Ecto neural progenitor cell (in vitro differentiated cells): ENCODE results near the gene RBP3.
"Not testable (repeated sequence)": the region's sequence is repeated elsewhere in the genome, so short reads cannot be mapped to it uniquely, and the experiment has no call there.

Source experiments
- DNase-seq: peaks from one replicate; pipeline ENCODE4 v3.0.0-alpha.2; 2018; ENCODE audit warnings: low spot score

RBP3 gene

DNA sequence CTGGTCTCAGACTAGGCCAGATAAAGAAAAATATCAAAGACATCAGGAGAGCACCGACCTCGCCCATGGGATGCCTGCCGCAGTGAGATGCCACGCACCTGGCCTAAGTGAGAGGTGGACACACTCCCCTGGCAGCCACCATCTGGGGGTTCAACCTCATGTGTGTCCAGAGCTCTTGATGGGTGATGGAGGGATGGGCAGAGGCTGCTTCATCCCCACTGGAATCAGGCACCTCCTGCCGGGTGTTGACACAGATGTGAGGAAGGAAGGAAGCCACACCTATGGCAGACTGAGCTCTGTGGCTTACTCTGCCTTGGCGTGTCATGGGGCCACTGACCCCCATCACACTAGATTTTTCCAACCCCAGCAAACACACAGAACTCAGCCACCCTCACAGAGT lies 24.6 kb downstream of the RBP3 start:
- DNase-seq = peak; percentile 39

DNA sequence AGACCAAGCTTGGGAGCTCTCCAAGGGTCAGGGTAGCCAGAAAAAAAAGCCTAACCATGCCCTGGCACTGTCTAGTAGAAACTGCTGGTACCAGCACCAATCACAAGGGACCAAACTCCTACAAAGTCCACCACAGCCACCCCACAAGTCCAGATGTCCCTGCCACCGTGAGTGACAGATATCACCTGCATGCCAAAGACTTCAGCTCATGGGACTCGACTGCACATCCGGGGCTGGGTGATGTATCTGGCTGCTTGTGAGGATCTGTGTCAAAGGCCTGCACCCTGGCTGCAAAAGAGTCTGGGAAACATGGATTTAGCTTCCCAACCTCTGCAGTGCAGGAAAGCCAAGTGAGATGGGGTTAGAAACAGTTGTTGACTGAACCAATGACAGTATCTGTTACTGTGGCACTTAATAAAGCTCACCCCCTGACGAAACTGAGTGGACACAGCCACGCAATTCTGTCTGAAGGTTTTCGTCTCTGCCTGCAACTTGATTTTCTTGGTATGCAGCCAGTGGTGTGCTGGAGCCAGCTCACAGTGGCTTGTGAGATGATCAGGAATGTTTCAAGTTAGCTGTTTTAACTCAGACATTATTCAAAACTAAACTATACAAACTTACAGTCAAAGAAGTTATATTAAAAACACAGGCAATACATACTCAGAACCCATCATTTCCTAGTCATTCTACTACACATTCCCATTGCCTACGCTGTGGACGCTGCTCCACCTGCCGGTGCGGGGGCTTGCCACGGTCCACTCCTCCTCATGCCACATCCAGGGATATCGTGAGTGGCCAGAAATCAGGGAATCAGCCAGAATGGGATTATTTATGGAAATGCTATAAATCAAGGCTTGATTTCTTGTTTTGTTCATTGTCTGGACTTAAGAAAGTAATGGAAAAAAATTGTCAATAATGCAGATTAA lies 26.7 kb downstream of the RBP3 start:
- DNase-seq = no peak

DNA sequence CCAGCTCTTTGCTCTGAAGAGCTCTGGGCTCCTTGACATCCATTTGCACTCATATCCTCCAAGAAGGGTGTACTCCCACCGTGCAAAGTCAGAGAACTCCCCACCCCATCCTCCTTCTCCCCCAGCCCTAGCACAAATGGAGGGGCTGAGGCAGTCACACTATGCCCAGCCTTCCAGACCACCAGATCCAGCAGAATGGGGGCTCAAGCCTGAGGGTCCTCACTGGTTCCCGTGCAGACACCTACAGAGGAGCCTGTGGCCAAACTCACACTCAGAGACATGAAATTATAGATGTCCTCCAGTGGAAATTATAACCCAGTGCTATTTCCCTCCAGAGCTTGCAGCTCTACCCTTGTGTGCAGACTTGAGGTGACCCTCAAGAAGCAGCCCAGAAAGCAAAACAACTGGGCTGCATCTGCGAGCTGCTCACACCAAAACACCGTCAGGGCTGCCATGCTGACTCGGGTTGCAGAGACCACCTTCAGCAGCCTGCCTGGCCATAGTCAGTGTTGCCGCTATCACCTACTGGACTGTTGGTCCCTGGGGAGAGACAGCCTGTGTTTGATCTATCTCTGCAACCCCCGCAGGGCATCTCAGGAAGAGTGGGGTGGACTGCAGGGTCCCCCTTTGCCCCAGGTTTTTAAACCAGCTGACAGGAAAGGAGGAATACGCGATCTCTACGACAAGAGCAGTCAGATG lies 28.5 kb downstream of the RBP3 start:
- peak; percentile 29 for DNase-seq

DNA sequence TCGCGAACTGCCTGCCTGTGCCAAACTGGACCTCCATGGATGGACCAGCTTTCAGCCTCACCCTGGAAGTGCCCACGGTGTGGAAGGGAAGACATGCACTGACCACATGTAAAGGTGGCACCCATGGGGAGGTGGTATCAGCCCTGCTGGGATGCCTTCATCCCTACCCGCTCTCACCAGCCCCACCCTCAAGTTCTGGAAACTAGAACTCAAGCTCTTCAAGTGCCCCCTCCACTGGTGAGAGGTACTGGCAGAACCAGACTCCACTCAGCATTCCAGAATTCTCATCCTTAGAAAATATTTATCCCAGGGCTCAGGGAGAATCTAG lies 30.0 kb downstream of the RBP3 start:
- no peak for DNase-seq

DNA sequence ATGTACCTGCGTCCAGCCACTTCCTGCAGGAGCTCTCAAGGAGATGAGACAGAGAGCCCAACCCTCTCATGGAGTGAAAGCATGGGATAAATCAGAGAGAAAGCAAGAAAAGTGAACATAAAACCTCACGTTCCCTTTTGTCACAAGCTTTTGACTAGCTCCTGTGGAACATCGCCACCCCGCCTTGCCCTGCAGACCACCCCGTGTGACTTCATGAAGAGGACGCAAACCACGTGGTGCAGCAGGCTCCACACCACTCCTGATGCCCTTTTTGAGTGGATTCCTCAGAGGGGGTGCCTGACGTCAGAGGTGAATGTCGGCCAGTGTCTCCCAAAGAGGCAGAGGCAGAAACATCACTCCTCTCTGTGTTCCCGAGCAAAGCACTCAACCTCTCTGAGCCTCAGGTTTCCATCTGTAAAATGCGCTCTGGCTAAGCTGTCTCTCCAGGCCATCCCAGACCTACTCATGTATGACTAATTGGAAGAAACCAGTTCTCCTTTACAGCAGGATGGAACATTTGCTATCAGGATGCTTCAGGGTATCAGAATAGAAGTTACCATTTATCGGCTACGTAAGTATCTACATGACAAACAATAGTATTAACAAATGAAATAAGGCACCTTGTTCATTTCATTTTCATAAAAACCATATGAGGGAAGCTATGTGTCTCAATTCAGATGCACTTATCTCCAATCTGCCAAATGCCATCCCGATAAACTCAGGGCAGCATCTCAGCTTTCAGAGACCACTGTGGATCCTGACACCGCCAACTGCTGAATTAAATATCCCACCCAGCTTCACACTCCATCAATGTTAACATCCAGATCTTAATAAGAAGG lies 30.7 kb downstream of the RBP3 start:
- no peak for DNase-seq

DNA sequence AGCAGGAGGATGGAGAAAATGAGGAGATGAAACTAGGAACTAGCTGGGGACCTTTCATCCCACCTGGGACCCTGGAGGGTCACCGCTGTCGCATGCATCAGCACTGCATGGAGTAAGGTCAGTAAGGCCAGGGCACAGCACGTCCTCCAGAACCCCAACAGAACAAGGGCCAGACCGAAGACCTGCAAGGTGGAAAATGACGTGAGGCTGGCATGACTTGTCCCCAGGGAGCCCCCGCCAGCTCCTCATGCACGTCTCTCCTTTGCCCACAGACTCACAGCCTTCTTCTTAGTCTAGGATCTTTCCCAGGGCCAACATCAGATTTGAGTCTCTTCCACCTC lies 31.3 kb downstream of the RBP3 start:
- DNase-seq = no peak

DNA sequence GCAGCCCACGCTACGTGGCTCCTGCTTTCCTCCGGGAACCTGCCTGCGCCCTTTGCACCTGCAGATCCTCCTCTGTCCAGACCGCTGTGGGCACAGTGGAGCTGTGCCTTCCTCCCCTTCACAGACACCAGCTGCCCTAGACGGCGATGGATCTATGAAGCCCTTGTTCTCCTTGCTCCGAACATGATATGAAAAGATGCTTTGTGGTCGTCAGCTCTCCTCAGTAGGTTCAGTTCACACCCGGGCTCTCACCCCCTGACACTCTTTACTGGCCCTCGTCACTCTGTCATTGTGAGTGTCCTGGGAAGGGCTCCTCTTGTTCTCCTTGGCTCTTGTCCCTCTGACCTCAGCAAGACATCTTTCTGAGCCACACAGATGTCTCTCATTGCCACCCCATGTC lies 31.7 kb downstream of the RBP3 start:
- DNase-seq = peak; percentile 26

DNA sequence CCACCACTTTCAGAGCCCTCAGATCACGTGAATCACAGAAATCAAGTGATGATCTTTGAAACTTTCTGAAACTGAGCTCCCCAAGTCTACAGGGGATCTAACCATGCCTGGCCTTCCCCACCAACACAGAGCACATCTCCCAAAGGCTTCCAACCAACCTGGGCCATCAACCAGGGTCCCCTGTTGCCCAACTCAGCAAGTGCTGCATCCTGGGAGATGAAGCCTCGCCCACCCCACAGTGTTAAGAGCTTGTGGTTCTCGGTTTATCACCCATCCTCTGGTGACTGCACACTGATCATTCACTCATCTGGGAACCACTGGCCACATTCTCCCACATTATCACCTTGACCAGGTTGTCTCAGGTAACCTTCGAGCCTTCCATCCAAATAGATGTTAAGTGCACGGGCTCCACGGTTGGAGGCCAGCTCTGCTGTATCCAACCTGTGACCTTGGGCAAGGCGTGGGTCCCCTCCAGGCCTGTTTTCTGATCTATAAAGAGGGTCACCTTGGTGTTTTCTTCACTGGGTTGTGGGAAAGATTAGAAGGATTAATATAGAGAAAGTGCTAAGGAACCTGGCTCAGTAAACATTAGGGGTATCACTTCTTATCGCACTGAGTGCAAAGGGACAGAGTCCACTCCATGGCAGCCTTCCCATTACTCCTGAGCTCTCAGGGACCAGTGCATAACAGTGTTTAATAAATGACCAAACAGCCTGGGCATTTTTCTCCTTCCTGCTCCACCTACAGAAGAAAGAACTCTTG lies 32.4 kb downstream of the RBP3 start:
- no peak for DNase-seq

DNA sequence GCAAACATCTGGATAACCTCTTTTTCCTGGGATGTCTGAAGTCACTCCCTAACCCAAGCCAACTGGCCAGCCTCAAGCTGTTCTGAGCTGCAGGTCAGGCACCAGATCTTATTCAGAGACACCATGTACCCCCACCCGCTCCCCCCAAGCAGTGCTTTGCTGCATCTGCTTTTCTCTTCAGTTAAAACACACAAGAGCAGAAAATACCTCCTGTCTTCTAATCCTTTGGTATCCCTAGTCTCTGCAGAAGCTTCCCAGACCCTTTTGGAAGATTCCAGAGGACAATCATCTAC lies 32.9 kb downstream of the RBP3 start:
- no peak for DNase-seq

DNA sequence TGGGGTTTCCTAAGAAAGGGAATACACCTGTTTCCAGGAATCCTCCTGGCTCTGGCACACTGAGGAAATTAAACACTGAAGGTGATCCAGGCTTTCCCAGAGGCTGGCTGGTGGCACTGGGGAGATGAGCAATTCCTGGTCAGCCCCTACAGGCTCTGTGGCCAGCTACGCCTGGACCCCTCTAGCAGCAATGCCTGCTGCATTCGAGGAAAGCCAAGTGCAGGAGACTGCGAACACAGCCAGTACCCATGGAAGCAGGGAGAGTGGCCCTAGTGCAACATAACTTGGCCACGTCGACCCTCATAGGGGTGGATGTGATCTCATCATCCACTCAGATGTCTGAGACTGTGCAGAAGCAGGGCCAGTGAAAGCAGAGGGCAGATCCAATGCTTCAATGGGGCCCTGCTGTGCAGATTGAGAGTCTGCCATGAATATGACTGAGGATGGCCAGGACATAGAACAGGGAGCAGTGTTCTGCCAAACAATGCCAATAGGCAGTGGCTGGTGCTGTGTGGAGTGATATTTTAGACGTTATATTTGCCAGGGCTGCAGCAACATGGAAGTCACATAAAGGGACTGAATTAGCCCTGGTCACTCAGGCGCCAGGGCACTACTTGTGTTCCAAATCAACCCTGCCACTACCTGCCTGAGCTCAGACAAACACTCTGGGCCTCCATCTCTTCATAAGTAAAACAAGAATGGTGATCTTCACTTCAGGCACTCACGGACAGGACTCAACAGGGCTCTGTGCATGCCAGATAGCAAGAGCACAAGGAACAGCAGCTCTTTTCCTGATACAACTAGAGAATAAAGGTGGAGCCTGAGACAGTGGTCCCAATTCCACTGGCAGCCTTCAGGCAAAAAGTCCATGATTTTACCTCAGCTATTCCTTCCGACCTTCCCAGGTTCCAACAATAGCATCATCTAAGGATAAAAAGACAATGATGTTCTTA lies 33.5 kb downstream of the RBP3 start:
- peak; percentile 33 for DNase-seq

DNA sequence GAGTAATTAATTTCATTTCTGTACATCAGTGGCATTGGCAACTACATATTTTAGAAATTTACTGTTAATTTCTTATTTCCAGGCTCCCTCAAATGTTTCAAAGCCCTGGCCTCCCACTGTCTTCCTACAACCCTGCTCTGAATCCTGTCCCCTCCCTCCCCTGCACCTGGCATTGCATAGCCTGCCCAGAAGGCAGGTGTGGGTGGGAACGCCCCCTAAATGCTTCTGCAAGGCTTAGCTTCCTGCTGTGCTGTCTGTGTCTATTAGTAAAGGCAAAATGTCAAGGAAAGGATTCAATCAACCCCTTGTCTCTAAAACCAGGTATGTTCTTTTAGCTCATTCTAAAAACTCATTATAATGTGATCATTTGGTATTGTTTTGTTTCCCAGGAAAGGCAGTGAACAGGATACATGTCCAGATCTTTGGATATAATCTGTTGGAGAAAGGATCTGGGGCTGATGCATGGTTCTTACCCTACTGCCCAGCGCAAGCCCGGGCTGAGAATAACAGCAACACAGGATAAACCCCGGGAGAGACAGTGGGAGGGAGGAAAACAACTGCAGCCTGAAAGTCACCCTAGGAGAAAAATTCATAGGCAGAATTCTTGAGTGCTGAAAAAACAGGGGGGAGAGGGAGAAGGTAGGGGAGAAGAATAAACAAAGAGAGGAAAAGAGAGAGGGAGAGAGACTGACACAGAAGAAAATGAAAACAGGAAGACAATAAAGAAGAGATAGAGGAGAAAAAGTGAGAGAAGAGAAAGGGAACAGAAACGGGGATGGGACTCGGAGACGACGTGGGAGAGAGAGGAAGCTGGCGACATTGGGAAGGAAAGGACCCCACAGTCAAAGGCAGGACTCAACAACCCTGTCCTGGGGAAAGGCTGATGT lies 35.3 kb downstream of the RBP3 start:
- DNase-seq = no peak

DNA sequence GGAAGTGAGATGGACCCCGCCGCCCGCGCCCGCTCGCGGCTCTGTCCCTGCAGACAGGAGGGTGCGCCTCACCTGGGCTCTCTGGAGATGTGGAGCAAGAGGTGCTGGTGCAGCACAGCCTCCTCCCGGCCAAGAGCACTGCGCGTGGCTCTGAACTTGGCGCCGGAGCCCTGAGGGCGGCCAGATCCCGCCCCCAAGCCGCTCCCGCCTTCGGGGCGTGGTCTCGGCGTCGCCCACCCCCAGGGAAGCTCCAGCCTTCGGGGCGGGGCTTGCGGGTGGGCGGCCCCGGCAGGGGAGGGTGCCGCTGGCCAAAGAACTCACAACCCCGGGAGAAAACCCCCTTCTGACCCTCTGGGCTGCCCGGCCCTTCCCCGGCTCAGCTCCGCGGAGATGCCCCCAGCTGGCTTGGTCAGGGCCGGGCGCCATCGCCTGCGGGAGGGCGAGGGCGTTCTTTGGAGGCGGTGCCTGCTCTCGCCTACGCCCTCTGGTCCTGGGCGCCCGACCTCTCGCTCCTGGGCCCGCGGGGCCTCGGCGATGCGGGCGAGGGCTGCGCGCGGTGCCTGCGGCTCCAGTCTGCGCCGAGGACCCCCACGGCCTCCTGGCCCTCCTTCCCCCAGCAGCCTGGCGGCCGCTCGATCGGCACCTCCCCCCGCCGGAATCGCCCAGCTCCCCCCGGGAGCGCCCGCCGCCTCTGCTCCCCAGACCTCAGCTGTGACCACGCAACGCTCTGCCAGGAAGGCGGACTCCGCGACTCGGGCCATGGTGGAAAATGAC lies 36.2 kb downstream of the RBP3 start, which contains the start of gene ZNF488:
ZNF488 (minus strand) TSS at position 146 of the 774 bp plus-strand sequence. CDS start 15,464 bp downstream, outside the sequence.
- peak; percentile 83 for DNase-seq

DNA sequence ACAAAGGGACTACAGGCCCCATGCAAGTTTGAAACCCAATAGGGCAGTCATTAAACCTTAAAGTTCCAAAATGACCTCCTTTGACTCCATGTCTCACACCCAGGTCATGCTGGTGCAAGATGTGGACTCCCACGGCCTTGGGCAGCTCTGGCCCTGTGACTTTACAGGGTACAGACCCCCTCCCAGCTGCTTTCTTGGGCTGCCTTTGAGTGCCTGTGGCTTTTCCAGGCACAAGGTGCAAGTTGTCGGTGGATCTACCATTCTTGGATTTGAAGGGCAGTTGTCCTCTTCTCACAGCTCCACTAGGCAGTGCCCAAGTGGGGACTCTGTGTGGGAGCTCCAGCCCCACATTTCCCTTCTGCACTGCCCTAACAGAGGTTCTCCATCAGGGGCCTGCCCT lies 37.9 kb downstream of the RBP3 start:
- not testable (repeated sequence) for DNase-seq

DNA sequence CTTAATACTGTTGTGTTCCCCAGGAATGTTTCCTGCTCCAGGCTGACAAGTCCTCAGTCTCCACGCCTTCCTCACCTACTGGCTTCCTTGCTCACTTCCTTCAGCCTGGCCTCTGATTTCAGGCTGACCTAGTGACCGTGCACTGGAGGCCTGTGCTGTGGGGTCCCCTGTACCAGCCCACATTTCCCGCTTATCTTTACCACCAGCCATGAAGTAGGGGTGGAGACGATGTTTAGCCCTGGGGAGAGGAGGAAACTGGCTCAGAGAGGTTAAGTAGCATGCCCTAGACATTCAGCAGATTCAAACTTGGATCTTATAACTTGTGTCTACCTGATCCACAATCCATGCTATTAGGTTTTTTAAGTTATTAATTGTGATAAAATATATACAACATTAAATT lies 40.7 kb downstream of the RBP3 start:
- DNase-seq = no peak

DNA sequence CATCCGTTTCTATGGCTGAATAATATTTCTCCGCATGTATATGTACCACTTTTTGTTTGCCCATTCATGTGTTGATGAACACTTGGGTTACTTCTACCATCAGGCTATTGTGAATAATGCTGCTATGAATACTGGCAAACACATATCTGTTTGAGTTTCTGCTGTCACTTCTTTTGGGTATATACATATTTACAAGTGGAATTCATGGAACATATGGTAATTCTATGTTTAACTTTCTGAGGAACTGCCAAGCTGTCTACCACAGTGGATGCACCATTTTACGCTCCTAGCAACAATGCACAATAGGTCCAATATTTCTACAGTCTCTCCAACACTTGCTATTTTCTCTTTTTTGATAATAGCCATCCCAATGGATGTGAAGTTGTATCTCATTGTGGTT lies 41.5 kb downstream of the RBP3 start:
- no peak for DNase-seq

DNA sequence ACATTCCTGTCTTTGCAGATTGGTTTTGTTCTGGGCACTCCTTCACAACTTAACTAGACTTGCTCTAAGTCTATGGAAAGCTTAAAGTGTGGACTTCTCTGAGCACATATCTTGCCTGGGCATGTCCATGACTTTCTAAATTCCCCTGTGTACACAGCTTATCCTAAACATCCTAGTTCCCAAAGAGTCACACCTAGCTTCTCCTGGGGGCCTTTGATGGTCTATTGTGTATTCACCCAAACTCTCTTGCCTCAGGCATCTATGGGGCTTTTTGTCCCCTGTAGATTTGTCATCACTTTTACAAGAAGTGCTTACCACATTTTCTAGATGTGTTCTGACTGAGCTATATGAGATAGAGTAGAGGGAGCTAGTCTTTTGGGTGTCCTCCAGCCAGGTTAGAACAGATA lies 48.2 kb downstream of the RBP3 start:
- no peak for DNase-seq

DNA sequence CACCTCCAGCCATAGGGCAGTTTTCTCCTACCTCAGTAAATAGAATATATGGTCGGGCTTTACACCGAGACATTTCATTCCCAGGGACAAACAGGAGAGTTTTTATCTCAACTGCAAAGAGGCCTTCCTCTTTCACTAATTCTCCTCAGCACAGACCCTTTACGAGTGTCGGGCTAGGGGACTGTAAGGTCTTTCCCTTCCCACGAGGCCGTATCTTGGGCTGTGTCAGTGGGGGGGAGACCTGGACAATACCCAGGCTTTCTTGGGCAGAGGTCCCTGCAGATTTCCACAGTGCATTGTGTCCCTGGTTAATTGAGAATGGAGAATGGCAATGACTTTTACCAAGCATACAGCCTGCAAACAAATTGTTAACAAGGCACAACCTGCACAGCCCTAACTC lies 49.1 kb downstream of the RBP3 start:
- no peak for DNase-seq

DNA sequence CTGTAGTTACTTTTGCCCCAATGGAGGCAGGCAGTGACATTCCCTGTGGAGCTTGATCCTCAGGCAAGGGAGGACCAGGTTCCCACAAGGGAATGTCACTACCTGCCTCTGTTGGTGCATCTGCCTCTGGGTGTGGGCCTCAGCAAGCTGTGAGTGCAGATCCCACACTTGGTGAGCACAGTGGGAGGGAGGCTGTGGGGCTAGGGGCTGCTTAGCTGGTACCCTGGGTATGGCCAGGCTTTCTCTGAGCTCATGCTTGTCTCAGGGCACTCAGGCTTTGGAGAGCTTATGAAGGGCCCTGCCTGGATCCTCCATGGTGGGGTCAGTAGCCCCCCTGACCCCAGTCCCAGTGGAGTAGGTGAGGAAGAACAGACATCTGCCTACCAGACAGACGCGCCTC lies 52.1 kb downstream of the RBP3 start:
- no peak for DNase-seq

DNA sequence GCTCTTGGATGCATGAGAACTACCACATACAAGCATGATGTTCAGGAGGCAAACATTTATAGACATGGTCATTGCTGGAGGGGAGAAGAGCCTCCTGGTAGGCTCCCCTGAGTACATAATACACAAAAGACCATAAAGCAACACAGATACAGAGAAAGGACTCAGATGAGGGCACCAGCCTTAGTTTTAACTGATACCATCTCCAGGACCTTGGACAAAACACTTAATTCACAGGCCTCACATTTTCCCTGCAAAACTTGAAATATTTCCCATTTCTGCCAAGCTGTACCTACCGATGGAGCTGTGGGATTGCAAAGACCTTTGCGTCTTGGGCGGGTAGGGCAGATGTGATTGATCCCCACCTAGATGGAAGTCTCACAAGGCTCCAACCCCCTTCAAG lies 52.6 kb downstream of the RBP3 start:
- no peak for DNase-seq
